GDM1 (cell line): ENCODE results near the gene DTL.

ENCODE experiments used
- DNase-seq: peaks from one replicate; lab custom pipeline; 2025; lab: John Stamatoyannopoulos, UW

The DTL gene

GRCh38 chr1:212091438-212092121, 56.0 kb downstream of the DTL start:
- DNase-seq, result no peak

- DNase-seq, result no peak
These were observed 61.8 kb downstream of the DTL start for GRCh38 chr1:212097360-212097759.

GRCh38 chr1:212098310-212098709, 62.8 kb downstream of the DTL start:
- no peak for DNase-seq

GRCh38 chr1:212098771-212099170, 63.2 kb downstream of the DTL start:
- no peak for DNase-seq

- DNase-seq, result no peak
These were observed 65.7 kb downstream of the DTL start for GRCh38 chr1:212101251-212101650.

GRCh38 chr1:212101735-212102134, 66.2 kb downstream of the DTL start:
- no peak for DNase-seq

- DNase-seq, result no peak
These were observed 69.2 kb downstream of the DTL start for GRCh38 chr1:212104586-212105325.

- DNase-seq, result no peak
These were observed 70.8 kb downstream of the DTL start for GRCh38 chr1:212106286-212106792.

GRCh38 chr1:212107481-212107880, 71.9 kb downstream of the DTL start:
- DNase-seq, result no peak

- DNase-seq, result no peak
These were observed 72.6 kb downstream of the DTL start for GRCh38 chr1:212108187-212108586.

GRCh38 chr1:212108981-212109380, 73.4 kb downstream of the DTL start:
- no peak for DNase-seq

- no peak for DNase-seq
These were observed 74.2 kb downstream of the DTL start for GRCh38 chr1:212109728-212110127.

GRCh38 chr1:212110617-212111016, 75.1 kb downstream of the DTL start:
- DNase-seq, result no peak

- no peak for DNase-seq
These were observed 76.0 kb downstream of the DTL start for GRCh38 chr1:212111536-212111935.

- DNase-seq, result no peak
These were observed 78.2 kb downstream of the DTL start for GRCh38 chr1:212113706-212114105.

- no peak for DNase-seq
These were observed 82.8 kb downstream of the DTL start for GRCh38 chr1:212118167-212118871.

GRCh38 chr1:212118872-212119260, 83.3 kb downstream of the DTL start:
- DNase-seq, result no peak

GRCh38 chr1:212119397-212119837, 83.9 kb downstream of the DTL start:
- no peak for DNase-seq

GRCh38 chr1:212119863-212120262, 84.3 kb downstream of the DTL start:
- no peak for DNase-seq

GRCh38 chr1:212121779-212122178, 86.2 kb downstream of the DTL start:
- DNase-seq, result no peak

GRCh38 chr1:212124690-212125582, 89.4 kb downstream of the DTL start:
- DNase-seq, result peak; percentile 66

- no peak for DNase-seq
These were observed 90.1 kb downstream of the DTL start for GRCh38 chr1:212125654-212126053.
